Stimulated activated CD4-positive, alpha-beta T cell treated with anti-CD3 and anti-CD28 coated beads, Interleukin-4, amount 100 ng/mL, for 4 hours (primary cell): Measurements from ENCODE around the gene SGMS2.

Experiments
- DNase-seq, 2 experiments: peaks; one replicate each; pipeline ENCODE4 v3.0.0-alpha.2; 2020

The SGMS2 gene

GRCh38 chr4:107824350-107825071 is at the start of gene SGMS2:
Gene SGMS2 (plus strand): TSS chr4:107824932. CDS start chr4:107895554, 70,622 bp downstream.
- peak; percentile 60 to 79 for DNase-seq

GRCh38 chr4:107777890-107778289 is 46.8 kb upstream of the SGMS2 start:
- no peak for DNase-seq

- no peak for DNase-seq
These were observed 45.8 kb upstream of the SGMS2 start for GRCh38 chr4:107778784-107779530.

- no peak for DNase-seq
These were observed 44.1 kb upstream of the SGMS2 start for GRCh38 chr4:107780665-107781064.

- no peak for DNase-seq
These were observed 32.8 kb upstream of the SGMS2 start for GRCh38 chr4:107791902-107792301.

- DNase-seq: no peak
These were observed 32.0 kb upstream of the SGMS2 start for GRCh38 chr4:107792711-107793110.

GRCh38 chr4:107793996-107794395 is 30.7 kb upstream of the SGMS2 start:
- no peak for DNase-seq

GRCh38 chr4:107799669-107800450 is 24.9 kb upstream of the SGMS2 start:
- no peak for DNase-seq

GRCh38 chr4:107800706-107801105 is 24.0 kb upstream of the SGMS2 start:
- DNase-seq: no peak

- no peak for DNase-seq
These were observed 22.9 kb upstream of the SGMS2 start for GRCh38 chr4:107801766-107802211.

- no peak for DNase-seq
These were observed 19.8 kb upstream of the SGMS2 start for GRCh38 chr4:107804956-107805355.

- DNase-seq: no peak
These were observed 18.5 kb upstream of the SGMS2 start for GRCh38 chr4:107806196-107806595.

GRCh38 chr4:107808572-107808971 is 16.2 kb upstream of the SGMS2 start:
- DNase-seq: no peak

- DNase-seq: no peak
These were observed 15.5 kb upstream of the SGMS2 start for GRCh38 chr4:107809210-107809609.

- DNase-seq: no peak
These were observed 10.0 kb upstream of the SGMS2 start for GRCh38 chr4:107814758-107815157.

- DNase-seq: no peak
These were observed 9.6 kb upstream of the SGMS2 start for GRCh38 chr4:107815158-107815557.

GRCh38 chr4:107818301-107818910 is 6.3 kb upstream of the SGMS2 start:
- no peak for DNase-seq

- DNase-seq: no peak
These were observed 822 bp upstream of the SGMS2 start for GRCh38 chr4:107823870-107824349.

GRCh38 chr4:107825072-107825824 is 516 bp downstream of the SGMS2 start:
- peak in 1 of 2 experiments; percentile 1 for DNase-seq

- DNase-seq: no peak
These were observed 1.8 kb downstream of the SGMS2 start for GRCh38 chr4:107826421-107826980.

- no peak for DNase-seq
These were observed 3.8 kb downstream of the SGMS2 start for GRCh38 chr4:107828315-107829090.
